Naive thymus-derived CD4-positive, alpha-beta T cell (primary cell): ENCODE measurements around the gene TUBGCP4. TPM values are rescaled to one million over a fixed set of nuclear protein-coding genes. Genes with fewer than 3 reads are reported as not detected.

Experiments used
- ATAC-seq: fragments of 150-1000 bp; cut with Tn5 transposase; 2 replicates; pipeline ENCODE4 v1.10.0; 2021; ENCODE audit warnings: mild to moderate bottlenecking, moderate library complexity
- CTCF ChIA-PET: fragments of 350-600 bp; sonication (Branson Sonifier 250); formaldehyde crosslinking; loops from one replicate; lab custom pipeline; 2021; ENCODE audit warnings: antibody characterized with exemption; lab: Charles Lee
- POLR2A ChIA-PET: fragments of 350-600 bp; sonication (Branson Sonifier 250); formaldehyde crosslinking; loops from one replicate; lab custom pipeline; 2021; ENCODE audit warnings: antibody characterized with exemption, inconsistent platforms; lab: Charles Lee
- DNase-seq, 9 donors: peaks; one replicate each; pipeline versions ENCODE4 v3.0.0 to v3.0.0-alpha.2; 2020 to 2022; ENCODE audit warnings: mixed read lengths in 1 of 9
- H3K27ac ChIP-seq: one replicate; pipeline ENCODE4 v1.7.0; 2013; ENCODE audit warnings: mild to moderate bottlenecking, low read depth, low read length, moderate library complexity
- H3K27me3 ChIP-seq, 2 donors: one replicate each; pipeline ENCODE4 v1.7.0; 2013; ENCODE audit warnings: low read length in 2 of 2, mild to moderate bottlenecking in 2 of 2, moderate library complexity in 2 of 2; ENCODE audit not compliant: control insufficient read depth in 2 of 2, insufficient read depth in 2 of 2
- H3K36me3 ChIP-seq, 3 experiments: 1 replicate in 2 of 3; 2 replicates in 1 of 3; pipeline ENCODE4 v1.7.0; 2013; ENCODE audit warnings: low read length in 3 of 3, mild to moderate bottlenecking in 3 of 3, moderate library complexity in 1 of 3; ENCODE audit not compliant: insufficient read depth in 3 of 3, control insufficient read depth in 2 of 3
- H3K4me1 ChIP-seq, 2 donors: one replicate each; pipeline ENCODE4 v1.7.0; 2013; ENCODE audit warnings: low read length in 2 of 2, mild to moderate bottlenecking in 2 of 2, moderate library complexity in 1 of 2; ENCODE audit not compliant: control insufficient read depth in 2 of 2, insufficient read depth in 2 of 2
- H3K4me3 ChIP-seq: 2 replicates; pipeline ENCODE4 v1.7.0; 2013; ENCODE audit warnings: mild to moderate bottlenecking, low read length
- H3K9me3 ChIP-seq, 3 experiments: 1 replicate in 2 of 3; 2 replicates in 1 of 3; pipeline ENCODE4 v1.7.0; 2013; ENCODE audit warnings: low read length in 3 of 3; ENCODE audit not compliant: control insufficient read depth in 2 of 3
- H3K27ac Mint-ChIP-seq, 9 donors: one replicate each; pipeline ENCODE4 v1.8.0; 2020 to 2022; ENCODE audit warnings: mixed read lengths in 9 of 9, mild to moderate bottlenecking in 8 of 9, moderate library complexity in 5 of 9, inconsistent platforms in 2 of 9
- H3K27me3 Mint-ChIP-seq, 5 donors: one replicate each; pipeline ENCODE4 v1.8.0; 2021 to 2022; ENCODE audit warnings: mixed read lengths in 5 of 5, mild to moderate bottlenecking in 1 of 5
- H3K36me3 Mint-ChIP-seq, 5 donors: one replicate each; pipeline ENCODE4 v1.8.0; 2020 to 2022; ENCODE audit warnings: mixed read lengths in 5 of 5, mild to moderate bottlenecking in 3 of 5, inconsistent platforms in 1 of 5
- H3K4me1 Mint-ChIP-seq, 7 donors: one replicate each; pipeline ENCODE4 v1.8.0; 2020 to 2022; ENCODE audit warnings: mixed read lengths in 7 of 7, mild to moderate bottlenecking in 3 of 7, inconsistent platforms in 1 of 7
- H3K4me3 Mint-ChIP-seq, 10 donors: one replicate each; pipeline ENCODE4 v1.8.0; 2020 to 2022; ENCODE audit warnings: mild to moderate bottlenecking in 10 of 10, mixed read lengths in 10 of 10, moderate library complexity in 6 of 10, inconsistent platforms in 2 of 10
- H3K9me3 Mint-ChIP-seq, 11 donors: one replicate each; pipeline ENCODE4 v1.8.0; 2020 to 2022; ENCODE audit warnings: mixed read lengths in 11 of 11, mild to moderate bottlenecking in 4 of 11, inconsistent platforms in 1 of 11, moderate library complexity in 1 of 11
- intact Hi-C, 2 donors: fragments of 100-400 bp; cut with micrococcal nuclease; formaldehyde crosslinking; loops; one replicate each; pipeline ENCODE4 v1.15.1; 2023
- polyA plus RNA-seq, 2 donors: library from polyadenylated mRNA; unstranded; fragments of 300-500 nt; fragmentation: Illumina TruSeq; gene quantifications; one replicate each; pipeline ENCODE4 v1.2.3, GENCODE V29; 2021
- total RNA-seq, 6 experiments: library from RNA in 5 of 6; stranded (reverse) in 5 of 6; gene quantifications; 1 replicate in 5 of 6; 2 replicates in 1 of 6; pipeline ENCODE4 v1.2.3 and lab custom pipeline; 2021 to 2026

Gene TUBGCP4, protein sequence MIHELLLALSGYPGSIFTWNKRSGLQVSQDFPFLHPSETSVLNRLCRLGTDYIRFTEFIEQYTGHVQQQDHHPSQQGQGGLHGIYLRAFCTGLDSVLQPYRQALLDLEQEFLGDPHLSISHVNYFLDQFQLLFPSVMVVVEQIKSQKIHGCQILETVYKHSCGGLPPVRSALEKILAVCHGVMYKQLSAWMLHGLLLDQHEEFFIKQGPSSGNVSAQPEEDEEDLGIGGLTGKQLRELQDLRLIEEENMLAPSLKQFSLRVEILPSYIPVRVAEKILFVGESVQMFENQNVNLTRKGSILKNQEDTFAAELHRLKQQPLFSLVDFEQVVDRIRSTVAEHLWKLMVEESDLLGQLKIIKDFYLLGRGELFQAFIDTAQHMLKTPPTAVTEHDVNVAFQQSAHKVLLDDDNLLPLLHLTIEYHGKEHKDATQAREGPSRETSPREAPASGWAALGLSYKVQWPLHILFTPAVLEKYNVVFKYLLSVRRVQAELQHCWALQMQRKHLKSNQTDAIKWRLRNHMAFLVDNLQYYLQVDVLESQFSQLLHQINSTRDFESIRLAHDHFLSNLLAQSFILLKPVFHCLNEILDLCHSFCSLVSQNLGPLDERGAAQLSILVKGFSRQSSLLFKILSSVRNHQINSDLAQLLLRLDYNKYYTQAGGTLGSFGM
- total RNA-seq: 10 to 100 TPM; 10.9 to 34.7 (median 17.7) TPM
- 10 to 100 TPM in 1 of 2 donors, 1 to 10 TPM in 1; 7.7 to 15.0 TPM for polyA plus RNA-seq
- 11.8 reads per million, percentile 39 among the genes with 10 or more reads in this experiment for total RNA-seq (lab: John Stamatoyannopoulos, UW)

- Histone ChIP-seq H3K4me1 (peaks cover 22 to 23% of the 10 kb centered on the region in 2 donors), H3K9me3 (peaks cover 0 to 19% (median 0%) of the 10 kb centered on the region in 3 experiments), H3K4me3 (peak within 1 kb of the TSS; percentile 84), H3K27ac (peak within 1 kb of the TSS; percentile 60), H3K27me3 (no peaks in the 10 kb centered on the region), H3K36me3 (peaks cover 0 to 25% (median 0%) of the 10 kb centered on the region in 3 experiments)
- intact Hi-C loops: loop anchor here (1.0 to 2.0 kb wide), 2 partner anchors 41 to 140 kb away; partner anchors contain the start of gene LCMT2 (in 2 of the 2)
- DNase-seq: peak; percentile 52 to 89 (median 62)
- H3K4me1 Mint-ChIP-seq: peaks cover 39 to 69% (median 56%) of the 10 kb centered on the region in 7 donors
- peaks cover 9 to 37% (median 20%) of the 10 kb centered on the region in 11 donors for H3K9me3 Mint-ChIP-seq
- POLR2A ChIA-PET: interaction anchor here (0.6 to 1.7 kb wide), 8 partner anchors 9 to 404 kb away, joined by 3 to 6 read pairs (median 3); no protein-coding TSS in a partner anchor
- peaks cover 19 to 44% (median 36%) of the 10 kb centered on the region in 5 donors for H3K36me3 Mint-ChIP-seq
- CTCF ChIA-PET: interaction anchor here (0.6 to 0.9 kb wide), 3 partner anchors 11 to 265 kb away, joined by 3 read pairs; partner anchors contain the start of gene UBR1
- H3K27ac Mint-ChIP-seq: peak within 1 kb of the TSS; percentile 80 to 92 (median 88)
- peak; percentile 81 for ATAC-seq
- H3K4me3 Mint-ChIP-seq: peak within 1 kb of the TSS; percentile 90 to 96 (median 93)
- no peaks in the 10 kb centered on the region for H3K27me3 Mint-ChIP-seq
These were observed at the start of gene TUBGCP4, which contains the start of gene ZSCAN29 for GRCh38 chr15:43370975-43371974. TUBGCP4 (plus strand) TSS chr15:43371101; CDS start chr15:43371355, 254 bp downstream. ZSCAN29 (minus strand) TSS chr15:43371043; CDS start chr15:43369913, 1,130 bp downstream.

- peaks cover 0 to 5% (median 0%) of the 10 kb centered on the region in 3 experiments for H3K36me3 ChIP-seq
- H3K9me3 Mint-ChIP-seq: peaks cover 0 to 3% (median 0%) of the 10 kb centered on the region in 11 donors
- H3K4me3 Mint-ChIP-seq: no peak overlapping the region
- DNase-seq: no peak
- peaks cover 4 to 16% (median 8%) of the 10 kb centered on the region in 5 donors for H3K36me3 Mint-ChIP-seq
- no peak for ATAC-seq
- H3K27me3 ChIP-seq: no peaks in the 10 kb centered on the region
- no peak overlapping the region for H3K27ac ChIP-seq
- H3K9me3 ChIP-seq: no peaks in the 10 kb centered on the region
- no peak overlapping the region for H3K27ac Mint-ChIP-seq
- ChIA-PET CTCF (interaction anchor here (0.6 kb wide), 1 partner anchor 1823 kb away, joined by 4 read pairs; no protein-coding TSS in a partner anchor), POLR2A (no interaction called here)
- H3K4me3 ChIP-seq: no peak overlapping the region
- H3K4me1 Mint-ChIP-seq: peaks cover 15 to 42% (median 31%) of the 10 kb centered on the region in 7 donors
- H3K4me1 ChIP-seq: peaks cover 14% of the 10 kb centered on the region in 2 donors
- peaks cover 0 to 17% (median 0%) of the 10 kb centered on the region in 5 donors for H3K27me3 Mint-ChIP-seq
- intact Hi-C loops: no loop called here
These were observed 45.7 kb upstream of the TUBGCP4 start for GRCh38 chr15:43325039-43325684.

- Mint-ChIP-seq H3K9me3 (peaks cover 0 to 5% (median 0%) of the 10 kb centered on the region in 11 donors), H3K27me3 (peaks cover 0 to 4% (median 0%) of the 10 kb centered on the region in 5 donors), H3K4me1 (peaks cover 23 to 54% (median 46%) of the 10 kb centered on the region in 7 donors), H3K27ac (peak overlapping the region; percentile 93 to 99 (median 99)), H3K36me3 (peaks cover 4 to 31% (median 17%) of the 10 kb centered on the region in 5 donors), H3K4me3 (peak overlapping the region; percentile 89 to 98 (median 96))
- no peaks in the 10 kb centered on the region for H3K9me3 ChIP-seq
- ChIA-PET CTCF (no interaction called here), POLR2A (interaction anchor here (0.9 to 1.5 kb wide), 4 partner anchors 9 to 182 kb away, joined by 3 to 6 read pairs (median 4); partner anchors contain the start of genes CCNDBP1, TUBGCP4 and ZSCAN29)
- peak in 2 of 9 donors; percentile 4 to 16 for DNase-seq
- H3K4me3 ChIP-seq: peak overlapping the region; percentile 84
- H3K4me1 ChIP-seq: peaks cover 19 to 22% of the 10 kb centered on the region in 2 donors
- H3K36me3 ChIP-seq: peaks cover 0 to 5% (median 0%) of the 10 kb centered on the region in 3 experiments
- no peak for ATAC-seq
- no peaks in the 10 kb centered on the region for H3K27me3 ChIP-seq
- intact Hi-C loops: no loop called here
- peak overlapping the region; percentile 88 for H3K27ac ChIP-seq
These were observed 41.5 kb upstream of the TUBGCP4 start for GRCh38 chr15:43329217-43329959.

DNA sequence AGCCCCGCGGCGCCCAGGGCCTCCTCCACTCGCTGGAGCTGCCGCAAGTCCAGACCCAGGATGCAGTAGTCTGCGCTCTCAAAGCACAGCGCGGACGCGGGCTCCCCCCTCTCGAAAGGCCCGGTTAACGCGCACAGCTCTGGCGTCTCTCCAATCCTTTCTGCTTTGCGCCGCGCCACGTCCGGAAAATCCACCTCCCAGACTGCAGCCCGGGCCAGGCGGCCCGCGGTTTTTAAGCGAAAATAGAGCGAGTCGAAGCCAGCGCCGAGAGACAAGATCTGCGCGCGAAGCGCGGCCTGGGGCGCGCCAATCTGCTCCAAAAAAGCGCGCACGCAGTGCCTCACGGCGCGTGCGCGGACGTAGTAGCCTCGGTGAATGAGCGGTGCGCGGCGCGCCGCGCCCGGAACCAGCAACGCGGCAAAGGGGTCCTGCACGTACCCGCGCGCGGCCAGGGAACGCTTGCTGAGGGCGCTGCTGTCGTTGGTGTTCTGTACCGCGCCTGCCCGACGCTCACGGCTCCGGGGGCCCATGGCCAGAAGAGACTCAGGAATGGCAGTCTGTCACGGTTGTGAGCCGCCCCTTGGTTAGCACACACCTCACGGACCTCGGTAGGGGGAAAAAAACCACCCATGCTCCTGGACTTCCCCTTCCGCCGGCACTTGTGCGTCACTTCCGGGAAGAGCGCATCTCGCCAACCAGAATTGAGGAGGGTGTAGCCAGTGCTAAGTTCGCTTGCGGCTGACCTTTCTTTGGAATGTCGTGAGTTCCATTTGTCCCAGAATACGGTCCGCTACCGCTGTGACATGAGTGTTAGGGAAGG, 40.7 kb upstream of the TUBGCP4 start, which contains the start of gene LCMT2:
Gene LCMT2, minus strand, starts transcription at position 614 of the 820 bp plus-strand sequence. Its CDS starts 84 bp downstream, at position 530.
- CTCF ChIA-PET: no interaction called here

More for the DNA sequence above, 40.7 kb upstream of the TUBGCP4 start, which contains the start of gene LCMT2:
- H3K36me3 Mint-ChIP-seq: peaks cover 4 to 35% (median 20%) of the 10 kb centered on the region in 5 donors
- DNase-seq: peak; percentile 80 to 95 (median 92)
- POLR2A ChIA-PET: interaction anchor here (0.9 to 1.5 kb wide), 4 partner anchors 8 to 181 kb away, joined by 3 to 6 read pairs (median 4); partner anchors contain the start of genes CCNDBP1, TUBGCP4 and ZSCAN29
- peaks cover 19 to 22% of the 10 kb centered on the region in 2 donors for H3K4me1 ChIP-seq
- peak within 1 kb of the TSS; percentile 88 for H3K27ac ChIP-seq
- intact Hi-C loops: loop anchor here (1.0 to 10.0 kb wide), 13 partner anchors 41 to 1058 kb away; partner anchors contain the start of genes GANC (in 2 of the 2), TMEM87A (in 2 of the 2), TUBGCP4 (in 2 of the 2) and ZSCAN29 (in 2 of the 2)
- peak within 1 kb of the TSS; percentile 89 to 98 (median 96) for H3K4me3 Mint-ChIP-seq
- peaks cover 0 to 5% (median 0%) of the 10 kb centered on the region in 11 donors for H3K9me3 Mint-ChIP-seq
- H3K27me3 ChIP-seq: no peaks in the 10 kb centered on the region
- peaks cover 0 to 4% (median 0%) of the 10 kb centered on the region in 5 donors for H3K27me3 Mint-ChIP-seq
- peaks cover 0 to 5% (median 0%) of the 10 kb centered on the region in 3 experiments for H3K36me3 ChIP-seq
- H3K9me3 ChIP-seq: no peaks in the 10 kb centered on the region
- peak within 1 kb of the TSS; percentile 93 to 99 (median 99) for H3K27ac Mint-ChIP-seq
- peaks cover 19 to 54% (median 46%) of the 10 kb centered on the region in 7 donors for H3K4me1 Mint-ChIP-seq
- peak; percentile 92 for ATAC-seq
- peak within 1 kb of the TSS; percentile 84 for H3K4me3 ChIP-seq
